GM23338 (cell line): ENCODE results near the gene CAMTA1. TPM values are rescaled to one million over a fixed set of nuclear protein-coding genes. Genes with fewer than 3 reads are reported as not detected.

ENCODE experiments used
- ATAC-seq: fragments of 200-7000 bp; cut with Tn5 transposase; 3 replicates; pipeline ENCODE4 v1.9.1; 2020
- DNase-seq: peaks from one replicate; pipeline ENCODE4 v3.0.0-alpha.2; 2015; ENCODE audit warnings: low spot score
- H2AFZ ChIP-seq: fragments of 200-600 bp; sonication (generic); 2 replicates; pipeline ENCODE4 v1.8.0; 2016; ENCODE audit warnings: antibody characterized with exemption, mild to moderate bottlenecking, moderate library complexity
- H3F3A ChIP-seq: fragments of 200-600 bp; sonication (generic); replicated peaks from 2 replicates; pipeline ENCODE4 v1.8.0; 2017; ENCODE audit warnings: antibody characterized with exemption, mixed run types, low read depth
- H3K27ac ChIP-seq: fragments of 200-600 bp; sonication (generic); 2 replicates; pipeline ENCODE4 v1.6.1; 2016; ENCODE audit warnings: low read depth
- H3K27me3 ChIP-seq: fragments of 200-600 bp; sonication (generic); 2 replicates; pipeline ENCODE4 v1.8.0; 2016; ENCODE audit warnings: mild to moderate bottlenecking, mixed run types, moderate library complexity; ENCODE audit not compliant: insufficient read depth
- H3K36me3 ChIP-seq: fragments of 200-600 bp; sonication (generic); 2 replicates; pipeline ENCODE4 v1.8.0; 2016; ENCODE audit warnings: mild to moderate bottlenecking; ENCODE audit not compliant: insufficient read depth
- H3K4me1 ChIP-seq: fragments of 200-600 bp; sonication (generic); 2 replicates; pipeline ENCODE4 v1.8.0; 2016; ENCODE audit warnings: mild to moderate bottlenecking, moderate library complexity; ENCODE audit not compliant: insufficient read depth
- H3K4me2 ChIP-seq: fragments of 200-600 bp; sonication (generic); 2 replicates; pipeline ENCODE4 v1.7.1; 2017; ENCODE audit warnings: mixed run types
- H3K4me3 ChIP-seq: fragments of 200-600 bp; sonication (generic); 2 replicates; pipeline ENCODE4 v1.6.1; 2016; ENCODE audit warnings: mixed run types
- H3K79me2 ChIP-seq: fragments of 200-600 bp; sonication (generic); replicated peaks from 2 replicates; pipeline ENCODE4 v1.8.0; 2017; ENCODE audit warnings: mild to moderate bottlenecking; ENCODE audit not compliant: insufficient read depth
- H3K9me2 ChIP-seq: fragments of 200-600 bp; sonication (generic); 2 replicates; pipeline ENCODE4 v1.8.0; 2017; ENCODE audit not compliant: insufficient read depth
- H4K20me1 ChIP-seq: fragments of 200-600 bp; sonication (generic); replicated peaks from 2 replicates; pipeline ENCODE4 v1.8.0; 2017; ENCODE audit warnings: mild to moderate bottlenecking; ENCODE audit not compliant: insufficient read depth
- H3K27ac Mint-ChIP-seq: 2 replicates; pipeline ENCODE4 v1.8.0; 2020; ENCODE audit warnings: inconsistent platforms, mild to moderate bottlenecking, moderate library complexity, mixed read lengths
- H3K27me3 Mint-ChIP-seq: 3 replicates; pipeline ENCODE4 v1.8.0; 2022; ENCODE audit warnings: low read depth, mild to moderate bottlenecking, moderate library complexity, mixed read lengths, inconsistent platforms; ENCODE audit not compliant: insufficient read depth, poor library complexity
- H3K36me3 Mint-ChIP-seq: 3 replicates; pipeline ENCODE4 v1.8.0; 2021; ENCODE audit warnings: low read depth, mild to moderate bottlenecking, inconsistent platforms, moderate library complexity, mixed read lengths
- H3K4me1 Mint-ChIP-seq: 3 replicates; pipeline ENCODE4 v1.8.0; 2020; ENCODE audit warnings: mild to moderate bottlenecking, inconsistent platforms, mixed read lengths
- H3K4me3 Mint-ChIP-seq: 3 replicates; pipeline ENCODE4 v1.8.0; 2021; ENCODE audit warnings: moderate library complexity, mild to moderate bottlenecking, inconsistent platforms, mixed read lengths
- H3K9me3 Mint-ChIP-seq: 3 replicates; pipeline ENCODE4 v1.8.0; 2020; ENCODE audit warnings: moderate library complexity, mild to moderate bottlenecking, inconsistent platforms, mixed read lengths
- EZH2phosphoT487 ChIP-seq: fragments of 200-600 bp; sonication (generic); IDR thresholded peaks from one replicate; pipeline ENCODE4 v1.8.1; 2018; ENCODE audit warnings: antibody characterized with exemption; ENCODE audit not compliant: unreplicated experiment
- JUNB ChIP-seq: IDR thresholded peaks from one replicate; pipeline ENCODE4 v1.6.1; 2016; ENCODE audit warnings: antibody characterized with exemption; ENCODE audit not compliant: unreplicated experiment
- POLR2AphosphoS5 ChIP-seq: IDR thresholded peaks from 2 replicates; pipeline ENCODE4 v1.6.1; 2016; ENCODE audit warnings: antibody characterized with exemption, low read depth
- STAT1 ChIP-seq: IDR thresholded peaks from one replicate; pipeline ENCODE4 v1.6.1; 2016; ENCODE audit warnings: antibody characterized with exemption; ENCODE audit not compliant: unreplicated experiment
- ZNF114 ChIP-seq: fragments of 250-450 bp; sonication (Bioruptor Pico); IDR thresholded peaks from 2 replicates; pipeline ENCODE4 v1.5.0; 2020; ENCODE audit warnings: mild to moderate bottlenecking, moderate library complexity
- ZNF331 ChIP-seq: fragments of 250-450 bp; sonication (Bioruptor Pico); IDR thresholded peaks from 2 replicates; pipeline ENCODE4 v1.5.0; 2020; ENCODE audit warnings: low read depth, mild to moderate bottlenecking, moderate library complexity
- polyA plus RNA-seq: library from polyadenylated mRNA; unstranded; fragments of >200 nt; fragmentation: Nextera tagmentation; extraction: Ambion mirVana; gene quantifications from 2 replicates; pipeline ENCODE4 v1.2.1, GENCODE V29; 2016
- total RNA-seq: library from RNA; depleted of rRNA; stranded (reverse); fragments of >200 nt; shearing (Covaris generic); gene quantifications from 2 replicates; pipeline ENCODE4 v1.2.3, GENCODE V29; 2014
- TF ChIP-seq, protein P1 (sequence below), 2 experiments: fragments of 200-600 bp in 1 of 2; sonication (generic) in 1 of 2; conservative IDR thresholded peaks; 2 replicates each; pipeline versions ENCODE4 v1.5.1 to v1.6.1; 2016 to 2017; ENCODE audit warnings: antibody characterized with exemption in 2 of 2, low read depth in 2 of 2, mild to moderate bottlenecking in 2 of 2, moderate library complexity in 1 of 2
- TF ChIP-seq, protein P2 (sequence below): fragments of 250-450 bp; sonication (Bioruptor Pico); IDR thresholded peaks from 2 replicates; pipeline ENCODE4 v1.5.0; 2020; ENCODE audit warnings: mild to moderate bottlenecking, moderate library complexity

CAMTA1 gene
- total and polyA plus RNA-seq, 2 experiments from 2014 or later, result 115 to 519 TPM

- Mint-ChIP-seq H3K27me3 (peaks cover 2% of the 10 kb centered on the region), H3K9me3 (peaks cover 16% of the 10 kb centered on the region), H3K27ac (no peak overlapping the region), H3K4me3 (no peak overlapping the region), H3K36me3 (peaks cover 11% of the 10 kb centered on the region; the same call in 1 of the 3 replicates), H3K4me1 (no peaks in the 10 kb centered on the region)
- Histone ChIP-seq H3K4me3 (no peak overlapping the region), H2AFZ (no peak overlapping the region), H3F3A (no peaks in the 10 kb centered on the region), H3K36me3 (no peaks in the 10 kb centered on the region), H3K9me2 (no peaks in the 10 kb centered on the region), H3K27me3 (no peaks in the 10 kb centered on the region), H3K4me2 (no peak overlapping the region), H4K20me1 (no peaks in the 10 kb centered on the region), H3K79me2 (no peaks in the 10 kb centered on the region), H3K4me1 (no peaks in the 10 kb centered on the region), H3K27ac (no peak overlapping the region)
- no peak for ATAC-seq
- no peak for DNase-seq
- TF ChIP-seq ZNF114 (CRISPR knock-in tag) (no peak), POLR2AphosphoS5 (no peak), STAT1 (no peak), JUNB (no peak), EZH2phosphoT487 (no peak), ZNF331 (CRISPR knock-in tag) (no peak)
- TF ChIP-seq, protein P1, sequence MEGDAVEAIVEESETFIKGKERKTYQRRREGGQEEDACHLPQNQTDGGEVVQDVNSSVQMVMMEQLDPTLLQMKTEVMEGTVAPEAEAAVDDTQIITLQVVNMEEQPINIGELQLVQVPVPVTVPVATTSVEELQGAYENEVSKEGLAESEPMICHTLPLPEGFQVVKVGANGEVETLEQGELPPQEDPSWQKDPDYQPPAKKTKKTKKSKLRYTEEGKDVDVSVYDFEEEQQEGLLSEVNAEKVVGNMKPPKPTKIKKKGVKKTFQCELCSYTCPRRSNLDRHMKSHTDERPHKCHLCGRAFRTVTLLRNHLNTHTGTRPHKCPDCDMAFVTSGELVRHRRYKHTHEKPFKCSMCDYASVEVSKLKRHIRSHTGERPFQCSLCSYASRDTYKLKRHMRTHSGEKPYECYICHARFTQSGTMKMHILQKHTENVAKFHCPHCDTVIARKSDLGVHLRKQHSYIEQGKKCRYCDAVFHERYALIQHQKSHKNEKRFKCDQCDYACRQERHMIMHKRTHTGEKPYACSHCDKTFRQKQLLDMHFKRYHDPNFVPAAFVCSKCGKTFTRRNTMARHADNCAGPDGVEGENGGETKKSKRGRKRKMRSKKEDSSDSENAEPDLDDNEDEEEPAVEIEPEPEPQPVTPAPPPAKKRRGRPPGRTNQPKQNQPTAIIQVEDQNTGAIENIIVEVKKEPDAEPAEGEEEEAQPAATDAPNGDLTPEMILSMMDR (conservative IDR thresholded peaks at IDR 0.05; ENCODE audit: low read depth in 2 of 2), result no peak
- TF ChIP-seq, protein P2, sequence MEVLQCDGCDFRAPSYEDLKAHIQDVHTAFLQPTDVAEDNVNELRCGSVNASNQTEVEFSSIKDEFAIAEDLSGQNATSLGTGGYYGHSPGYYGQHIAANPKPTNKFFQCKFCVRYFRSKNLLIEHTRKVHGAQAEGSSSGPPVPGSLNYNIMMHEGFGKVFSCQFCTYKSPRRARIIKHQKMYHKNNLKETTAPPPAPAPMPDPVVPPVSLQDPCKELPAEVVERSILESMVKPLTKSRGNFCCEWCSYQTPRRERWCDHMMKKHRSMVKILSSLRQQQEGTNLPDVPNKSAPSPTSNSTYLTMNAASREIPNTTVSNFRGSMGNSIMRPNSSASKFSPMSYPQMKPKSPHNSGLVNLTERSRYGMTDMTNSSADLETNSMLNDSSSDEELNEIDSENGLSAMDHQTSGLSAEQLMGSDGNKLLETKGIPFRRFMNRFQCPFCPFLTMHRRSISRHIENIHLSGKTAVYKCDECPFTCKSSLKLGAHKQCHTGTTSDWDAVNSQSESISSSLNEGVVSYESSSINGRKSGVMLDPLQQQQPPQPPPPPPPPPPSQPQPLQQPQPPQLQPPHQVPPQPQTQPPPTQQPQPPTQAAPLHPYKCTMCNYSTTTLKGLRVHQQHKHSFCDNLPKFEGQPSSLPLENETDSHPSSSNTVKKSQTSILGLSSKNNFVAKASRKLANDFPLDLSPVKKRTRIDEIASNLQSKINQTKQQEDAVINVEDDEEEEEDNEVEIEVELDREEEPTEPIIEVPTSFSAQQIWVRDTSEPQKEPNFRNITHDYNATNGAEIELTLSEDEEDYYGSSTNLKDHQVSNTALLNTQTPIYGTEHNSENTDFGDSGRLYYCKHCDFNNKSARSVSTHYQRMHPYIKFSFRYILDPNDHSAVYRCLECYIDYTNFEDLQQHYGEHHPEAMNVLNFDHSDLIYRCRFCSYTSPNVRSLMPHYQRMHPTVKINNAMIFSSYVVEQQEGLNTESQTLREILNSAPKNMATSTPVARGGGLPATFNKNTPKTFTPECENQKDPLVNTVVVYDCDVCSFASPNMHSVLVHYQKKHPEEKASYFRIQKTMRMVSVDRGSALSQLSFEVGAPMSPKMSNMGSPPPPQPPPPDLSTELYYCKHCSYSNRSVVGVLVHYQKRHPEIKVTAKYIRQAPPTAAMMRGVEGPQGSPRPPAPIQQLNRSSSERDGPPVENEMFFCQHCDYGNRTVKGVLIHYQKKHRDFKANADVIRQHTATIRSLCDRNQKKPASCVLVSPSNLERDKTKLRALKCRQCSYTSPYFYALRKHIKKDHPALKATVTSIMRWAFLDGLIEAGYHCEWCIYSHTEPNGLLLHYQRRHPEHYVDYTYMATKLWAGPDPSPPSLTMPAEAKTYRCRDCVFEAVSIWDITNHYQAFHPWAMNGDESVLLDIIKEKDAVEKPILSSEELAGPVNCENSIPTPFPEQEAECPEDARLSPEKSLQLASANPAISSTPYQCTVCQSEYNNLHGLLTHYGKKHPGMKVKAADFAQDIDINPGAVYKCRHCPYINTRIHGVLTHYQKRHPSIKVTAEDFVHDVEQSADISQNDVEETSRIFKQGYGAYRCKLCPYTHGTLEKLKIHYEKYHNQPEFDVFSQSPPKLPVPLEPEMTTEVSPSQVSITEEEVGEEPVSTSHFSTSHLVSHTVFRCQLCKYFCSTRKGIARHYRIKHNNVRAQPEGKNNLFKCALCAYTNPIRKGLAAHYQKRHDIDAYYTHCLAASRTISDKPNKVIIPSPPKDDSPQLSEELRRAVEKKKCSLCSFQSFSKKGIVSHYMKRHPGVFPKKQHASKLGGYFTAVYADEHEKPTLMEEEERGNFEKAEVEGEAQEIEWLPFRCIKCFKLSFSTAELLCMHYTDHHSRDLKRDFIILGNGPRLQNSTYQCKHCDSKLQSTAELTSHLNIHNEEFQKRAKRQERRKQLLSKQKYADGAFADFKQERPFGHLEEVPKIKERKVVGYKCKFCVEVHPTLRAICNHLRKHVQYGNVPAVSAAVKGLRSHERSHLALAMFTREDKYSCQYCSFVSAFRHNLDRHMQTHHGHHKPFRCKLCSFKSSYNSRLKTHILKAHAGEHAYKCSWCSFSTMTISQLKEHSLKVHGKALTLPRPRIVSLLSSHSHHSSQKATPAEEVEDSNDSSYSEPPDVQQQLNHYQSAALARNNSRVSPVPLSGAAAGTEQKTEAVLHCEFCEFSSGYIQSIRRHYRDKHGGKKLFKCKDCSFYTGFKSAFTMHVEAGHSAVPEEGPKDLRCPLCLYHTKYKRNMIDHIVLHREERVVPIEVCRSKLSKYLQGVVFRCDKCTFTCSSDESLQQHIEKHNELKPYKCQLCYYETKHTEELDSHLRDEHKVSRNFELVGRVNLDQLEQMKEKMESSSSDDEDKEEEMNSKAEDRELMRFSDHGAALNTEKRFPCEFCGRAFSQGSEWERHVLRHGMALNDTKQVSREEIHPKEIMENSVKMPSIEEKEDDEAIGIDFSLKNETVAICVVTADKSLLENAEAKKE (CRISPR knock-in tag), result no peak
Measured at GRCh38 chr1:7036386-7036785, 251.1 kb downstream of the CAMTA1 start.
